NCI-H1048 (cell line): ENCODE results near the gene FAM83C.
"Not testable (repeated sequence)": the region's sequence is repeated elsewhere in the genome, so short reads cannot be mapped to it uniquely, and the experiment has no call there.

ENCODE experiments used
- DNase-seq: peaks from one replicate; lab custom pipeline; 2025; lab: John Stamatoyannopoulos, UW

FAM83C gene

DNA sequence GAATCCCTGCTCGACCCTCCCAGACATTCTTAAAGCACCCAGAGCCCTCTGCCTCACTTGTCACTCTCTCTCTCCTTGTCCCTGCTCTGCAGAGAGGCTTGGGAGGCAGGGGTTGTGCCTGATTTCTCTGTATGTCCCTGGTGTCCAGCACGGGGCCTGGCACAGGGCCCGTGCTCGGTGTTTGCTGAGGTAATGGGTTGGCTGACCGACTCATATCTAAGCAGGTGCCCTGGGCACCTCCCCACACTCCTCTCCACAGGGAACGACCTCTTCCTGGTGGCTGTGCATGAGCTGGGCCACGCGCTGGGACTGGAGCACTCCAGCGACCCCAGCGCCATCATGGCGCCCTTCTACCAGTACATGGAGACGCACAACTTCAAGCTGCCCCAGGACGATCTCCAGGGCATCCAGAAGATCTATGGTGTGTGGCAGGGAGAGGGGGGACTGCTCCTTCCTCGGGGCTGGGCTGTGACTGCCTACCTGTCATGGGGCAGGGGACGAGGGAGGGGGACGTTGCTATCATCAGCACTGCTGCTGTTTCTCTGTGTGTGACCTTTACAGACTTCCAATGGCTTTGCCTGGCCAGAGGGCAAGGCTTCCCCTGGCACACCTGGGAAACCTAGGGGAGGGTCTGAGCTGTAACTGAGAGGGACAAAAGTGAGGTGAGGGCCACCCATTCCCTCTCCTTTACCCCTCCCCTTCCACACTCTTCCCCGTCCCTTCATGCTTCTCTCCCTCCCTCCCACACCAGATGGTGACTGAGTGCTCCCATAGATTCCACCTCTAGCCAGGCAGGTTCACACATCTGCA lies 28.5 kb downstream of the FAM83C start:
- no peak for DNase-seq

- not testable (repeated sequence) for DNase-seq
Observed at GRCh38 chr20:35262731-35263531, 29.3 kb downstream of the FAM83C start.

DNA sequence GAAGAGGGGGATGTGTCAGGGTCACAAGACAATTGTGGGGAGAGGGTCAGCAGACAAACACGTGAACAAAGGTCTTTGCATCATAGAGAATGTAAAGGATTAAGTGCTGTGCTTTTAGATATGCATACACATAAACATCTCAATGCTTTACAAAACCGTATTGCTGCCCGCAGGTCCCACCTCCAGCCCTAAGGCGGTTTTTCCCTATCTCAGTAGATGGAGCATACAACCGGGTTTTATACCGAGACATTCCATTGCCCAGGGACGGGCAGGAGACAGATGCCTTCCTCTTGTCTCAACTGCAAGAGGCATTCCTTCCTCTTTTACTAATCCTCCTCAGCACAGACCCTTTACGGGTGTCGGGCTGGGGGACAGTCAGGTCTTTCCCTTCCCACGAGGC lies 29.9 kb downstream of the FAM83C start:
- DNase-seq = not testable (repeated sequence)

DNA sequence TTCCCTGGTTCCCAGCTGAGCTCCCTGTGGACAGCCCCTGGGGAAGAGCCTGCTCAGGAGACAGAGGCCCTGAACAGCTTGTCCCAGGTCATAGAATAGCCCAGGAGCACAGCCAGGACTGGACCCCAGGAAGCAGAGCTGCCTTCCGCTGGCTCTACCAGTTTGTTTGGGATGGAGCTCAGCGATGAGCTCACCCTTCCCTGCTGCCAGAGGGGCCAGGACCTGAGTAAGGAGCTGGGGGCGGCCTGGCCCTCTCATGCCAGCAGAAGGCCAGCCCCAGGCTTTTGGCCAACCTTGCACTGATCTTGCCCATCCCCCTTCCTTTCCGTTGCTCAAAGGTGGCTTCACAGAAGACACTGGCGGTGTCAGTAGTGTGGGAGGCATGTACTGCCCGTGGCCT lies 31.8 kb downstream of the FAM83C start:
- DNase-seq = no peak

DNA sequence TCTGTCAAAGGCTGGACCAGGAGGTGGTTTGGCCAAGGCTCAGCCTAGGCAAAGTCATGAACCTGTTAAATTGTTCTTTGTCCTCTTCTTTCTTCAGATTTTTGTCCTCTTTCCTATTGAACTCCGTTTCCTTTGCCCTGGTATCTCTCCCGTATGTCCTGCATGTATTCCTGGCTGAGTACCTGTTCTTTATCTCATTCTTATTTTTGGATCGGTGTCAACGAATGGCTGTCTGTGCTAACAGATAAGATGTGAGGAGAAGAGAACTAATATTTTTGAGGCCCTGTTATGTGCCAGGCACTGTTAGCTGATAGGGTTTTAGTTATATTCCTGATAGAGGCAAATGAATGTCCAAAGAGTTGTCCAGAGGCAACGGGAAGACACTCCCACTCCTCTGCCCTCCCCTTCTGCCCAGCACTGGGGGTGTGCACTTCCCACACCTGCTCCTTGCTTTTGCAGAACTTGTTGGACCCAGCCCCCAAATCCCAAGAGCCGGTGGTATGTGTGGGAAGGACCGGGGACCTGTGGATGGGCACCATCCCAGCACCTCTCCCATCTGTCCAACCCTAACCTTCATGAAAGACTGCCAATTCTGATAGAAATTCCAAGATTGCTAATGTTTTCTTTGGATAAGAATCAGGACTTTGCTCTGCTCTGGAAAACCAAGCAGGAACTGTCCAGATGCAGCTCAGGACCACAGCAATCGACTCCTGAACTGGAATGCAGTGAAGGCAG lies 34.9 kb downstream of the FAM83C start:
- no peak for DNase-seq

DNA sequence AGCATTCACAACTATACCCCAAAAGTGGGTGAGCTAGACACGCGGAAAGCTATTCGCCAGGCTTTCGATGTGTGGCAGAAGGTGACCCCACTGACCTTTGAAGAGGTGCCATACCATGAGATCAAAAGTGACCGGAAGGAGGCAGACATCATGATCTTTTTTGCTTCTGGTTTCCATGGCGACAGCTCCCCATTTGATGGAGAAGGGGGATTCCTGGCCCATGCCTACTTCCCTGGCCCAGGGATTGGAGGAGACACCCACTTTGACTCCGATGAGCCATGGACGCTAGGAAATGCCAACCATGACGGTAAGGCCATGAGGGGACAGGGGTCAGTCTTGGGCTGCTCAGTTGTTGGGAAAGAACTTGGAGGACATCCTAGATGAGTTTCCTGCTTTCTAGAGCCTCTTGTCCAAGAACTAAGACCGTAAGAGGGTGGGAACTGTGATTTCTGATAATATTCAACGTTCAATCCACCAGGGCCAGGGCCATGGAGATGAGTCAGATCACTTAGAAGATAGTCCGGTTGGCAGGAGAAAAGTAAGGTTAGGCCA lies 37.7 kb downstream of the FAM83C start:
- DNase-seq = no peak

DNA sequence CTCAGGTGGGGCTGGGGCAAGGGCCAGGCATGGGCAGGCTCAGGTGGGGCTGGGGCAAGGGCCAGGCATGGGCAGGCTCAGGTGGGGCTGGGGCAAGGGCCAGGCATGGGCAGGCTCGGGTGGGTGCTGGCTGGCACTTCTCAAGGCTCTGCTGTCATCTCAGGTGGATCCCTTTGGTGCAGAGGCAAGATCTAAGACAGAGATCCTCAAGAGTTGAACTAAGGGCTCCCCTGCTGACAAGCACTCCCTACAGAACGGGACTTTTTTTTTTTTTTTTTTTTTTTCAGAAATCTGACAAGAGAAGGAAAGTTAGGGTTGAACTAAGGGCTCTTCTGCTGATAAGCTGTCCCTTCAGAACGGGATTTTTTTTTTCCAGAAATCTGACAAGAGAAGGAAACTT lies 39.2 kb downstream of the FAM83C start:
- no peak for DNase-seq

DNA sequence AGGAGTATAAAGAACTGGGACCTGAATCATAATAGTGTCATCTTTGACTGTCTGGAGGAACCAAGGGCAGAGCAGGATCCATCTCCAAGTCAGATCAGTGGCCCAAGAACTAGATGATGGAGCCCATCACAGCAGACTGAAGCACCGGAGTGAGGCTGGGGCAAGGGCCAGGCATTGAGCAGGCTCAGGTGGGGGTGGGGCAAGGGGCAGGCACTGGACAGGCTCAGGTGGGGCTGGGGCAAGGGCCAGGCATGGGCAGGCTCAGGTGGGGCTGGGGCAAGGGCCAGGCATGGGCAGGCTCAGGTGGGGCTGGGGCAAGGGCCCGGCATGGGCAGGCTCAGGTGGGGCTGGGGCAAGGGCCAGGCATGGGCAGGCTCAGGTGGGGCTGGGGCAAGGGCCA lies 39.6 kb downstream of the FAM83C start:
- not testable (repeated sequence) for DNase-seq

- no peak for DNase-seq
Observed at GRCh38 chr20:35252037-35252461, 40.2 kb downstream of the FAM83C start.

- no peak for DNase-seq
Observed at GRCh38 chr20:35251613-35251940, 40.6 kb downstream of the FAM83C start.

GRCh38 chr20:35248641-35249475 lies 43.4 kb downstream of the FAM83C start:
- no peak for DNase-seq

DNA sequence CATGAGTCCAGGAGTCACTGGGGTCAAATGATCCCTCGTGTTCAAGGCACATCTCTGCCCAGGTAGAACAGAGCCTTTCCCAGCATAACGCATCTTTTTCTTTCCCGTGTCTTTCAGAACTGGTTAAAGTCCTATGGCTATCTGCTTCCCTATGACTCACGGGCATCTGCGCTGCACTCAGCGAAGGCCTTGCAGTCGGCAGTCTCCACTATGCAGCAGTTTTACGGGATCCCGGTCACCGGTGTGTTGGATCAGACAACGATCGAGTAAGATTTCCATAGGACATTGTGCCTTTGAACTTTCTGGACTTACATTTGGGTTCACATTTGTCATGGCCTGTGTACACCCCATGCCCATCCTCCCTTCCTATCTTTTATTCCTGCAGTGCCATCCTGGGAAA lies 45.5 kb downstream of the FAM83C start:
- DNase-seq = no peak

- DNase-seq = no peak
Observed at GRCh38 chr20:35243986-35244385, 48.2 kb downstream of the FAM83C start.

DNA sequence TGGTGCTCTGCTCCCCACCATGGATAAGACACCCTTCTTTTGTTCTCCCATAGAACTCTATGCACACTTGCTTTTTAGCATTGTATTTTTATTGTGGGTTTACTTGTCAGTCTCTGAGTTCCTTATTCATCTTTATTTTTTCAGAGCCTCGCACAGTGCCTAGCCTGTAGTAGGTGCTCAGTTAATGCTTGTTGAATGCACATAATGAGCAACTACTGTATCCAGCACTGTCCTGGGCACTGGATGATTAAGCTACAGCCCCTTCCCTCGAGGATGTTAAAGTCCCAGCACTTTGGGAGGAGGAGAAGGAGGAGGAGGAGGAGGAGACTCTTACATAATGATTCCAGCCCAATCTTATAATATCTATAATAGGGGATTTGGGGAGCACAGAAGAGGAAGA lies 48.9 kb downstream of the FAM83C start:
- DNase-seq = no peak

DNA sequence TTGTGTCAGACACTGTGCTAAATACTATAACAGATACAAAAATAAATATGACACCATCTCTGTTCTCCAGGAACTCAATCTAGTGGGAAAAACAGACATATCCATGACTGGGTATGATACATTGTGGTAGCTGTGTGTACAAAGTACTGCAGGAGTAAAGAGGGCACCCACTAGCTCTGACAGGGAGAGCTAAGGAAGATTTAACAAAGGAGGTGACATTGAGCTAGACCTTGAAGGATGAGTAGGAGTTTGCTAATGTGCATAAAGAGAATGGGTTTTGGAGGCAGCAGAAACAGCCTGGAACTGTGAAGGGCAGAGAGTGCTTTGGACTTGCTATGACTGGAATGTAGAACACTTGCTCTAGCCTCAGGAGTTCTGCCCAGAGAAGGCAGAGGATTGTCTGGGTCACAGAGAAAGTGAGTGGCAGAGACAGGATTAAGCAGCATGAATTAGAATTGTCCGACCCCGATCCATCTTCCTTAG lies 51.4 kb downstream of the FAM83C start:
- DNase-seq = no peak

DNA sequence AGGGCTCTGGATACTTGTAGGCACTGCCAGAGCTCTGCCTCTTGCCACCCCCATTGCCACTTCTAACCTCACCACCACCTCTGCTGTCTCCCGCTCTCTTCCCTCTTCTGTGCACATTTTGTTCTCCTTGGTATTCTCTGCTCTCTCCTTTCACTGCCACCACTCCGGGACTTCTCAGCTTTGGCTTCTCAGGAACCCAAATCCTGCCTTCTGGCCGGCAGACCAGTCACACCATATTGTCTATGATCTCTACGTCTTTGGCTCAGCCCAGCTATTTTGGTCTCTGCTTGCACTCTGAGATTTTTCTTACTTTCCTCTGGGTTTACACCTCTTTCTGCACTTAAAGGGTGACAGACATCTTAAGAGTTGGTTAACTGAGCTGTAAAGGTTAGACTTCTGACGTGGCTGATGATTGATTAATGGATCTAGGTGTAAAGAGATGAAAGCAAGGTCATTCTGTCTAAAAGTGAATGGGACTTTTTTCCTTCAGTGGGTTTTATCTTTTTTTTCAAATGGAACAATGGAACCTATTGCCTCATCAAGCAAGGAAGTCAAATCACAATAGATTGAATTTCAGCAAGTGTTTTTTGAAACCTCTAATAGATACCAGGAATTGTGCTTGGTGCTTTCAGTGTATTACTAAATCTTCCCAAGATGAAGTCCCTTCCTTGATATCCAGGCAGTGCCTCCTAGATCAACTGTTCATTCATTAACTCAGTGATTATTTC lies 52.0 kb downstream of the FAM83C start:
- DNase-seq = no peak

- no peak for DNase-seq
Observed at GRCh38 chr20:35238735-35239134, 53.5 kb downstream of the FAM83C start.

- DNase-seq = no peak
Observed at GRCh38 chr20:35238170-35238569, 54.1 kb downstream of the FAM83C start.

GRCh38 chr20:35237486-35237885 lies 54.7 kb downstream of the FAM83C start:
- no peak for DNase-seq

GRCh38 chr20:35235881-35236280 lies 56.3 kb downstream of the FAM83C start:
- no peak for DNase-seq
